Esophagus muscularis mucosa (tissue), 4 donors: ENCODE results near the gene WNT10A. TPM values are rescaled to one million over a fixed set of nuclear protein-coding genes. Genes with fewer than 3 reads are reported as not detected.

Experiments used
- DNase-seq: peaks from one replicate; pipeline ENCODE4 v3.0.0-alpha.2; 2017; ENCODE audit errors: extremely low spot score
- H3K27ac ChIP-seq, 4 donors: fragments of 200-600 bp; sonication (generic); replicated peaks in 1 of 4; 1 replicate in 3 of 4; 2 replicates in 1 of 4; pipeline ENCODE4 v1.5.1; 2016 to 2019; ENCODE audit warnings: mild to moderate bottlenecking in 1 of 4
- H3K27me3 ChIP-seq, 4 donors: fragments of 200-600 bp; sonication (generic); one replicate each; pipeline versions ENCODE4 v1.5.1 to v1.6.0; 2016 to 2019
- H3K36me3 ChIP-seq, 4 donors: fragments of 200-600 bp; sonication (generic); one replicate each; pipeline ENCODE4 v1.5.1; 2016 to 2019
- H3K4me1 ChIP-seq, 4 donors: fragments of 200-600 bp; sonication (generic); one replicate each; pipeline ENCODE4 v1.5.1; 2016 to 2019
- H3K4me3 ChIP-seq, 4 donors: fragments of 200-600 bp; sonication (generic); 1 replicate in 2 of 4; 2 replicates in 2 of 4; pipeline ENCODE4 v1.5.1; 2016 to 2019; ENCODE audit warnings: mild to moderate bottlenecking in 4 of 4, moderate library complexity in 1 of 4
- H3K9me3 ChIP-seq, 4 donors: fragments of 200-600 bp; sonication (generic); 1 replicate in 3 of 4; 2 replicates in 1 of 4; pipeline ENCODE4 v1.5.1; 2016 to 2019
- CTCF ChIP-seq, 3 experiments: fragments of 200-600 bp in 2 of 3; fragments of 450-650 bp in 1 of 3; sonication (generic) in 2 of 3; IDR thresholded peaks; one replicate each; pipeline ENCODE4 v1.5.1; 2017 to 2019; ENCODE audit warnings: antibody characterized with exemption in 3 of 3, mild to moderate bottlenecking in 2 of 3, moderate library complexity in 1 of 3
- EP300 ChIP-seq: sonication (generic); formaldehyde crosslinking; IDR thresholded peaks from one replicate; pipeline ENCODE4 v1.6.1; 2017; ENCODE audit warnings: antibody characterized with exemption
- POLR2A ChIP-seq: fragments of 450-650 bp; IDR thresholded peaks from one replicate; pipeline ENCODE4 v1.6.1; 2017; ENCODE audit warnings: antibody characterized with exemption, moderate library complexity, mild to moderate bottlenecking, low read depth
- POLR2AphosphoS5 ChIP-seq, 2 donors: sonication (generic); formaldehyde crosslinking; IDR thresholded peaks; one replicate each; pipeline ENCODE4 v1.6.1; 2017; ENCODE audit warnings: antibody characterized with exemption in 2 of 2
- WGBS: methylation state at CpG from one replicate; pipeline ENCODE4 v1.1.5; 2018; 5-methylcytosine and 5-hydroxymethylcytosine counted together
- intact Hi-C: fragments of 100-400 bp; cut with DNase I; formaldehyde crosslinking; loops from one replicate; pipeline ENCODE4 v1.15.1; 2023
- total RNA-seq, 4 donors: library from RNA; depleted of rRNA; stranded (reverse); fragments of >200 nt; gene quantifications; one replicate each; pipeline versions ENCODE4 v1.1.0 to v1.2.1, GENCODE V29; 2016

Gene WNT10A
- total RNA-seq, 4 donors from 2014 or later, result 0.17 TPM; not detected in 3

GRCh38 chr2:218892693-218893348 lies 12.2 kb downstream of the WNT10A start:
- H3K9me3 ChIP-seq, result no peaks in the 10 kb centered on the region
- H3K27ac ChIP-seq, result no peak overlapping the region
- TF ChIP-seq POLR2AphosphoS5 (IDR thresholded peaks at IDR 0.05) (peak in 1 of 2 donors; percentile 39), POLR2A (no peak), CTCF (IDR thresholded peaks at IDR 0.05) (peak in 1 of 3 experiments; percentile 30), EP300 (no peak)
- H3K36me3 ChIP-seq, result no peaks in the 10 kb centered on the region
- intact Hi-C loops, result no loop called here
- H3K27me3 ChIP-seq, result peaks cover 3 to 66% (median 46%) of the 10 kb centered on the region in 4 donors
- WGBS, result 2% methylated on average over 9 of the region's 72 CpGs
- no peak for DNase-seq
- peaks cover 17 to 33% (median 32%) of the 10 kb centered on the region in 4 donors for H3K4me1 ChIP-seq
- H3K4me3 ChIP-seq, result peak overlapping the region; percentile 45 to 60 (median 49)

GRCh38 chr2:218893349-218894150 lies 12.9 kb downstream of the WNT10A start:
- TF ChIP-seq CTCF (IDR thresholded peaks at IDR 0.05) (no peak), POLR2A (no peak), POLR2AphosphoS5 (IDR thresholded peaks at IDR 0.05) (no peak), EP300 (no peak)
- Histone ChIP-seq H3K9me3 (no peaks in the 10 kb centered on the region), H3K4me1 (peaks cover 25 to 40% (median 39%) of the 10 kb centered on the region in 4 donors), H3K27me3 (peaks cover 3 to 73% (median 54%) of the 10 kb centered on the region in 4 donors), H3K4me3 (peak overlapping the region; percentile 45 to 60 (median 49)), H3K27ac (no peak overlapping the region), H3K36me3 (no peaks in the 10 kb centered on the region)
- DNase-seq, result no peak
- WGBS, result 40% methylated on average over 10 of the region's 10 CpGs
- intact Hi-C loops, result no loop called here

GRCh38 chr2:218894151-218894879 lies 13.7 kb downstream of the WNT10A start:
- Histone ChIP-seq H3K27me3 (peaks cover 3 to 81% (median 57%) of the 10 kb centered on the region in 4 donors), H3K36me3 (no peaks in the 10 kb centered on the region), H3K4me1 (peaks cover 27 to 43% (median 42%) of the 10 kb centered on the region in 4 donors), H3K9me3 (no peaks in the 10 kb centered on the region), H3K4me3 (no peak overlapping the region), H3K27ac (no peak overlapping the region)
- WGBS, result 60% methylated on average over 6 of the region's 12 CpGs
- intact Hi-C loops, result no loop called here
- DNase-seq, result no peak
- TF ChIP-seq POLR2AphosphoS5 (IDR thresholded peaks at IDR 0.05), result no peak
- no peak for TF ChIP-seq POLR2A
- no peak for TF ChIP-seq EP300
- TF ChIP-seq CTCF (IDR thresholded peaks at IDR 0.05), result no peak

GRCh38 chr2:218894880-218895157 lies 14.2 kb downstream of the WNT10A start:
- H3K36me3 ChIP-seq, result no peaks in the 10 kb centered on the region
- no peak for DNase-seq
- TF ChIP-seq EP300 (no peak), POLR2A (no peak), POLR2AphosphoS5 (IDR thresholded peaks at IDR 0.05) (no peak), CTCF (IDR thresholded peaks at IDR 0.05) (no peak)
- no peak overlapping the region for H3K4me3 ChIP-seq
- peaks cover 27 to 43% (median 42%) of the 10 kb centered on the region in 4 donors for H3K4me1 ChIP-seq
- intact Hi-C loops, result no loop called here
- no peaks in the 10 kb centered on the region for H3K9me3 ChIP-seq
- WGBS, result 59% methylated on average over 4 of the region's 4 CpGs
- H3K27me3 ChIP-seq, result peaks cover 3 to 86% (median 60%) of the 10 kb centered on the region in 4 donors
- no peak overlapping the region for H3K27ac ChIP-seq
